HEK293 (cell line): ENCODE data around the gene ZNF440.

Experiments used
- CTCF ChIP-seq: fragments of 450-650 bp; formaldehyde crosslinking; IDR thresholded peaks from 2 replicates; pipeline ENCODE4 v1.5.1; 2016; ENCODE audit warnings: missing biosample characterization, missing genetic modification characterization
- ZNF175 ChIP-seq: fragments of 450-650 bp; formaldehyde crosslinking; IDR thresholded peaks from 2 replicates; pipeline ENCODE4 v1.5.1; 2016; ENCODE audit warnings: missing biosample characterization, missing genetic modification characterization
- ZNF24 ChIP-seq: fragments of 450-650 bp; formaldehyde crosslinking; IDR thresholded peaks from 2 replicates; pipeline ENCODE4 v1.5.1; 2016; ENCODE audit warnings: missing biosample characterization, missing genetic modification characterization

- TF ChIP-seq ZNF175 (no peak), CTCF (tag by site-specific recombination) (no peak), ZNF24 (tag by site-specific recombination) (no peak)
Measured at GRCh38 chr19:11880598-11880997, 66.5 kb downstream of the ZNF440 start.
